HCT116 (cell line): ENCODE measurements around the gene KCNN3.

ENCODE experiments used
- CBX3 ChIP-seq: IDR thresholded peaks from 2 replicates; pipeline ENCODE4 v1.6.1; 2012; ENCODE audit warnings: low read depth
- CTCF ChIP-seq, 3 experiments: fragments of 200-600 bp in 1 of 3; sonication (generic) in 1 of 3; IDR thresholded peaks in 2 of 3; conservative IDR thresholded peaks in 1 of 3; 2 replicates each; pipeline ENCODE4 v1.5.1; 2012 to 2017; ENCODE audit warnings: low read depth in 2 of 3, low read length in 2 of 3, antibody characterized with exemption in 1 of 3, borderline replicate concordance in 1 of 3, control low read depth in 1 of 3, mild to moderate bottlenecking in 1 of 3, mixed read lengths in 1 of 3, mixed run types in 1 of 3, moderate library complexity in 1 of 3; ENCODE audit not compliant: insufficient read depth in 1 of 3
- EZH2 ChIP-seq: fragments of 200-600 bp; sonication (generic); IDR thresholded peaks from 2 replicates; pipeline ENCODE4 v1.6.1; 2017; ENCODE audit warnings: antibody characterized with exemption, mixed run types
- EZH2phosphoT487 ChIP-seq: fragments of 200-600 bp; IDR thresholded peaks from 2 replicates; pipeline ENCODE4 v1.6.1; 2018; ENCODE audit warnings: antibody characterized with exemption, borderline replicate concordance
- JUND ChIP-seq: IDR thresholded peaks from 2 replicates; pipeline ENCODE4 v1.6.1; 2012
- MAX ChIP-seq: IDR thresholded peaks from 2 replicates; pipeline ENCODE4 v1.6.1; 2012
- POLR2A ChIP-seq: IDR thresholded peaks from 2 replicates; pipeline ENCODE4 v1.7.0; 2011; ENCODE audit warnings: borderline replicate concordance; ENCODE audit not compliant: insufficient read depth, insufficient read length; ENCODE audit errors: extremely low read depth
- POLR2AphosphoS5 ChIP-seq: IDR thresholded peaks from 2 replicates; pipeline ENCODE4 v1.6.1; 2011; ENCODE audit warnings: mild to moderate bottlenecking, low read depth, low read length, moderate library complexity
- REST ChIP-seq: IDR thresholded peaks from 2 replicates; pipeline ENCODE4 v1.6.1; 2012; ENCODE audit warnings: low read depth
- SP1 ChIP-seq: IDR thresholded peaks from 2 replicates; pipeline ENCODE4 v1.6.1; 2012; ENCODE audit warnings: low read depth
- ZBTB33 ChIP-seq: IDR thresholded peaks from 2 replicates; pipeline ENCODE4 v1.6.1; 2011; ENCODE audit warnings: mild to moderate bottlenecking, low read length, moderate library complexity; ENCODE audit not compliant: insufficient replicate concordance; ENCODE audit errors: extremely low read depth
- ZFX ChIP-seq: fragments of 450-650 bp; IDR thresholded peaks from 2 replicates; pipeline ENCODE4 v1.6.1; 2017

- TF ChIP-seq POLR2A (no peak), POLR2AphosphoS5 (no peak), CTCF (IDR thresholded peaks at IDR 0.05 in 2 of 3, conservative IDR thresholded peaks at IDR 0.05 in 1 of 3; ENCODE audit: borderline replicate concordance in 1 of 3, insufficient read depth in 1 of 3, low read depth in 2 of 3, low read length in 2 of 3) (no peak), REST (no peak), EZH2 (no peak), SP1 (no peak), CBX3 (no peak), EZH2phosphoT487 (no peak), JUND (no peak), MAX (no peak), ZFX (no peak), ZBTB33 (no peak)
Observed at GRCh38 chr1:154852845-154853244, 17.2 kb downstream of the KCNN3 start.
